Hepatocyte (in vitro differentiated cells): ENCODE measurements around the gene DHDH. TPM values are rescaled to one million over a fixed set of nuclear protein-coding genes. Genes with fewer than 3 reads are reported as not detected.
"Not testable (repeated sequence)": the region's sequence is repeated elsewhere in the genome, so short reads cannot be mapped to it uniquely, and the experiment has no call there.

Experiments
- DNase-seq: peaks from one replicate; pipeline ENCODE4 v3.0.0-alpha.2; 2016; ENCODE audit warnings: low spot score
- H2AFZ ChIP-seq: fragments of 200-600 bp; sonication (generic); 2 replicates; pipeline ENCODE4 v1.6.0; 2016; ENCODE audit warnings: antibody characterized with exemption, mild to moderate bottlenecking
- H3K27ac ChIP-seq: fragments of 200-600 bp; sonication (generic); 2 replicates; pipeline ENCODE4 v1.5.1; 2016; ENCODE audit warnings: mild to moderate bottlenecking
- H3K27me3 ChIP-seq: fragments of 200-600 bp; sonication (generic); 2 replicates; pipeline ENCODE4 v1.6.1; 2016
- H3K36me3 ChIP-seq: fragments of 200-600 bp; sonication (generic); replicated peaks from 2 replicates; pipeline ENCODE4 v1.5.1; 2016; ENCODE audit warnings: low read depth; ENCODE audit not compliant: insufficient read depth
- H3K4me1 ChIP-seq: fragments of 200-600 bp; sonication (generic); 2 replicates; pipeline ENCODE4 v1.5.1; 2016; ENCODE audit warnings: mild to moderate bottlenecking, moderate library complexity; ENCODE audit not compliant: insufficient read depth
- H3K4me2 ChIP-seq: fragments of 200-600 bp; sonication (generic); 2 replicates; pipeline ENCODE4 v1.6.0; 2016
- H3K4me3 ChIP-seq: fragments of 200-600 bp; sonication (generic); 2 replicates; pipeline ENCODE4 v1.5.1; 2016; ENCODE audit warnings: mild to moderate bottlenecking
- H3K79me2 ChIP-seq: fragments of 200-600 bp; sonication (generic); 2 replicates; pipeline ENCODE4 v1.6.0; 2017; ENCODE audit warnings: mild to moderate bottlenecking
- H3K9me2 ChIP-seq: fragments of 200-600 bp; sonication (generic); replicated peaks from 2 replicates; pipeline ENCODE4 v1.6.0; 2017; ENCODE audit warnings: mild to moderate bottlenecking; ENCODE audit not compliant: insufficient read depth
- H3K9me3 ChIP-seq: fragments of 200-600 bp; sonication (generic); 2 replicates; pipeline ENCODE4 v1.5.1; 2016; ENCODE audit warnings: low read depth, mild to moderate bottlenecking
- H4K20me1 ChIP-seq: fragments of 200-600 bp; sonication (generic); 2 replicates; pipeline ENCODE4 v1.6.0; 2016; ENCODE audit warnings: mild to moderate bottlenecking; ENCODE audit not compliant: insufficient read depth, poor library complexity, severe bottlenecking
- EZH2 ChIP-seq: fragments of 200-600 bp; sonication (generic); IDR thresholded peaks from 2 replicates; pipeline ENCODE4 v1.6.1; 2016; ENCODE audit warnings: antibody characterized with exemption, mild to moderate bottlenecking, borderline replicate concordance
- EZH2phosphoT487 ChIP-seq: fragments of 200-600 bp; sonication (generic); IDR thresholded peaks from one replicate; pipeline ENCODE4 v1.6.1; 2018; ENCODE audit warnings: antibody characterized with exemption, mild to moderate bottlenecking, low read depth, moderate library complexity; ENCODE audit not compliant: unreplicated experiment, severe bottlenecking
- WGBS: methylation state at CpG from one replicate; pipeline ENCODE4 v1.1.6; 2016; ENCODE audit warnings: low lambda C conversion rate; ENCODE audit errors: missing lambda C conversion rate; 5-methylcytosine and 5-hydroxymethylcytosine counted together
- polyA plus RNA-seq: library from polyadenylated mRNA; unstranded; fragments of >200 nt; fragmentation: Nextera tagmentation; extraction: Ambion mirVana; gene quantifications from 2 replicates; pipeline ENCODE4 v1.2.1, GENCODE V29; 2016
- total RNA-seq: library from RNA; depleted of rRNA; stranded (reverse); fragments of >200 nt; gene quantifications from 2 replicates; pipeline ENCODE4 v1.2.3, GENCODE V29; 2014
- TF ChIP-seq, protein P1 (sequence below): fragments of 200-600 bp; sonication (generic); IDR thresholded peaks from 2 replicates; pipeline ENCODE4 v1.5.1; 2016; ENCODE audit warnings: antibody characterized with exemption, mild to moderate bottlenecking; ENCODE audit not compliant: poor library complexity

The DHDH gene
- total and polyA plus RNA-seq, 2 experiments from 2014 or later, result 2.9 to 3.7 TPM

DNA sequence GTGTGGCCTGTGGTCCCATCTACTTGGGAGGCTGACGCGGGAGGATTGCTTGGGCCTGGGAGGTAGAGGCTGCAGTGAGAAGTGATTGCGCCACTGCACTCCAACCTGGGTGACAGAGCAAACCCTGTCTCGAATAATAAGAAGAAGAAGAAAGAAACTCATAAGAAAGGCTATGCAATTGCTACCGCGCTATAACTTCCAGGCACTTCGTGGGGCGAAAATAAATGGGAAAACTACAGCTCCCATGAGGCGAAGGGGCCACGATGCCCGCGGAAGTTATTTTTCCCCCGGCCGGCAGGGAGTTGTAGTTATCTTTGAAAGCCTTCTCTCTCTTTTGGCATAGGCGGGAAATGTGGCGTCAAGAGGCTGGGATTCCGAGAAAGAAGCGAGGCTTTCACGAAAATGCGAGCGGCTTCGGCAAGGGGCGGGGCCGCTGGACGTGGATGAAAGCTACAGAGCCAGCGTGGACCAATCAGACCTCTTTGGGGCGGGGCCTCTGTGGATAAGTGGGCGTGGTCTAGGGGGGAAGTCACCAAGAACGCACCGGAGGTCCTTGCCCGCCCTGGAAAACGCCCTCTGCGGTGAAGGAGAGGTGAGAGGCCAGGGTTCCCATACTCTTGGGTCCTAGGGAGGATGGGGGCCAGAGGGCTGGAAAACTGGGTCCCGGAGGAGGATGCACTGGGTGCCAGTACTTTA, 33.6 kb upstream of the DHDH start, which contains the start of gene NUCB1:
Gene NUCB1, plus strand, starts transcription at position 532 of the 696 bp plus-strand sequence. CDS start 485 bp downstream, outside the sequence.
- peak within 1 kb of the TSS; percentile 94 for H3K4me2 ChIP-seq
- peak; percentile 99 for DNase-seq
- TF ChIP-seq, protein P1, sequence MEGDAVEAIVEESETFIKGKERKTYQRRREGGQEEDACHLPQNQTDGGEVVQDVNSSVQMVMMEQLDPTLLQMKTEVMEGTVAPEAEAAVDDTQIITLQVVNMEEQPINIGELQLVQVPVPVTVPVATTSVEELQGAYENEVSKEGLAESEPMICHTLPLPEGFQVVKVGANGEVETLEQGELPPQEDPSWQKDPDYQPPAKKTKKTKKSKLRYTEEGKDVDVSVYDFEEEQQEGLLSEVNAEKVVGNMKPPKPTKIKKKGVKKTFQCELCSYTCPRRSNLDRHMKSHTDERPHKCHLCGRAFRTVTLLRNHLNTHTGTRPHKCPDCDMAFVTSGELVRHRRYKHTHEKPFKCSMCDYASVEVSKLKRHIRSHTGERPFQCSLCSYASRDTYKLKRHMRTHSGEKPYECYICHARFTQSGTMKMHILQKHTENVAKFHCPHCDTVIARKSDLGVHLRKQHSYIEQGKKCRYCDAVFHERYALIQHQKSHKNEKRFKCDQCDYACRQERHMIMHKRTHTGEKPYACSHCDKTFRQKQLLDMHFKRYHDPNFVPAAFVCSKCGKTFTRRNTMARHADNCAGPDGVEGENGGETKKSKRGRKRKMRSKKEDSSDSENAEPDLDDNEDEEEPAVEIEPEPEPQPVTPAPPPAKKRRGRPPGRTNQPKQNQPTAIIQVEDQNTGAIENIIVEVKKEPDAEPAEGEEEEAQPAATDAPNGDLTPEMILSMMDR, result peak; percentile 19
- TF ChIP-seq EZH2phosphoT487 (no peak), EZH2 (no peak)
- WGBS, result 7% methylated on average over 34 of the region's 34 CpGs
- peak within 1 kb of the TSS; percentile 66 for H3K27ac ChIP-seq
- H3K27me3 ChIP-seq, result no peaks in the 10 kb centered on the region
- no peaks in the 10 kb centered on the region for H3K9me2 ChIP-seq
- peak within 1 kb of the TSS; percentile 65 for H2AFZ ChIP-seq
- no peaks in the 10 kb centered on the region for H3K9me3 ChIP-seq
- H4K20me1 ChIP-seq, result no peaks in the 10 kb centered on the region
- H3K4me1 ChIP-seq, result peaks cover 13% of the 10 kb centered on the region
- H3K36me3 ChIP-seq, result no peaks in the 10 kb centered on the region
- H3K4me3 ChIP-seq, result peak within 1 kb of the TSS; percentile 54
- peaks cover 29% of the 10 kb centered on the region for H3K79me2 ChIP-seq

DNA sequence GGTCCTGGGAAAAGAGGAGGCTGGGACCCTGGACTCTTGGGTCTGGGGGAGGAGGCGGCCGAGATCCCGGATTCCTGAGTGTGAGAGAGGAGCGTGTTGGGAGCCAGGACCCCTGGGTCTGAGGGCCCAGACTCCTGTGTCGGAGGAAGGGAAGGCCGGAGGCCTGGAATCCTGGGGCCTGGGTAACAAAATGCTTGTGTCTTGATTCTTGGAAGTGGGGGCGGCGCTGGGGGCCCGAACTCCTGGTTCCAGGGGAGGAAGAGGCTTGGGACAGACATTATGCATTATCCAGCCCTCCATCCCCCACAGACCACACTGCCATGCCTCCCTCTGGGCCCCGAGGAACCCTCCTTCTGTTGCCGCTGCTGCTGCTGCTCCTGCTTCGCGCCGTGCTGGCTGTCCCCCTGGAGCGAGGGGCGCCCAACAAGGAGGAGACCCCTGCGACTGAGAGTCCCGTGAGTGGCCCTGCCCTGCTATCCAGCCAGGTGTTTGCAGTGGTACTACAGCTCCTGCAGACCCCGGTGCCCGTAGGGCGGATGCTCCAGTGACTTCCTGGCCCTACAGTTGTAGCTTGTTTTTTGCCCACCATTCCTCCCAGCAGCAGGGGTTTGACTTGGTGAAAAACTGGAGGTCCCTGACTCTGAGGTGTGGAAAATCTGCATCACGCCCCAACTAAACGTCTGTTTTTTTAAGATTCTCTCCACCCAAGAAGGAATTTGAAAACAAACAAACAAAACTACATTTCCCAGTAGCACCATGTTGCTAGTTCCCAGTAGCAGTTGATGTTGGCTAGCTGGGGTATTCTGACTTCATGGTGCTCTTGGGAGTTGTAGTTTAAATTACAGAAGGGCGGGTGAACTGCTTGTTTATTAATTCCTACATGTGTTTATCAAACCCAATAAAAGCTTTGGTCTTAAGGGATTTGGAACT, 32.8 kb upstream of the DHDH start:
- WGBS, result 33% methylated on average over 21 of the region's 24 CpGs
- TF ChIP-seq EZH2phosphoT487 (no peak), EZH2 (no peak)
- TF ChIP-seq, protein P1, result no peak
- Histone ChIP-seq H3K9me3 (no peaks in the 10 kb centered on the region), H3K27ac (peak overlapping the region; percentile 66), H3K36me3 (no peaks in the 10 kb centered on the region), H3K4me1 (peaks cover 13% of the 10 kb centered on the region), H3K4me2 (peak overlapping the region; percentile 94), H3K27me3 (no peaks in the 10 kb centered on the region), H4K20me1 (no peaks in the 10 kb centered on the region), H3K9me2 (no peaks in the 10 kb centered on the region), H3K79me2 (peaks cover 29% of the 10 kb centered on the region), H3K4me3 (peak overlapping the region; percentile 54), H2AFZ (peak overlapping the region; percentile 13)
- no peak for DNase-seq

DNA sequence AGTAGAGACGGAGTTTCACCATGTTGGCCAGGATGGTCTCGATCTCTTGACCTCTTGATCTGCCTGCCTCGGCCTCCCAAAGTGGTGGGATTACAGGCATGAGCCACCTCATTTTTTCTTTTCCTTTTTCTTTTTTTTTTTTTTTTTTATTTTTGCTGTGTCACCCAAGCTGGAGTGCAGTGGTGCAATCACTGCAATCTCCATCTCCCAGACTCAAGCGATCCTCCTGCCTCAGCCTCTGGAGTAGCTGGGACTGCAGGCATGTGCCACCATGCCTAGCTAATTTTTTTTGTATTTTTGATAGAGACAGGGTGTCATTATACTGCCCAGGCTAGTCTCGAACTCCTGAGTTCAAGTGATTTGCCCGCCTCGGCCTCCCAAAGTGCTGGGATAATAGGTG, 31.2 kb upstream of the DHDH start:
- Histone ChIP-seq H3K4me2 (peak overlapping the region; percentile 12), H3K4me1 (peaks cover 13% of the 10 kb centered on the region), H3K79me2 (peaks cover 29% of the 10 kb centered on the region)
- H2AFZ ChIP-seq, H4K20me1 ChIP-seq, H3K27ac ChIP-seq, DNase-seq, H3K4me3 ChIP-seq, H3K27me3 ChIP-seq, H3K9me2 ChIP-seq, H3K36me3 ChIP-seq, H3K9me3 ChIP-seq: not testable (repeated sequence)
- WGBS, result 97% methylated on average over 7 of the region's 7 CpGs

DNA sequence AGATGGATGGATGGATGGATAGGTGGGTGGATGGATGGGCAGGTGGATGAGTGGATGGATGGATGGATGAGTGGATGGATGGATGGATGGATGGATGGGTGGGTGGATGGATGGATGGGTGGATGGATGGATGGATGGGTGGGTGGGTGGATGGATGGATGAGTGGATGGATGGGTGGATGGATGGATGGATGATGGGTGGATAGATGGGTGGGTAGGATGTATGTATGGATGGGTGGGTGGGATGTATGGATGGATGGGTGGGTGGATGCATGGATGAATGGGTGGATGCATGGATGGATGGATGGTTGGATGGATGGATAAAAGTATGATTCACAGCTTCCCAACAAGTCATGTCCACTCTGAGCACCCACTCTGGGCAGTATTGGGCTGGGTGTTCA, 29.7 kb upstream of the DHDH start:
- DNase-seq, H4K20me1 ChIP-seq, H3K36me3 ChIP-seq, H3K4me2 ChIP-seq, H3K27me3 ChIP-seq, H3K9me3 ChIP-seq, H3K9me2 ChIP-seq, H2AFZ ChIP-seq, H3K4me3 ChIP-seq, H3K27ac ChIP-seq: not testable (repeated sequence)
- peaks cover 29% of the 10 kb centered on the region for H3K79me2 ChIP-seq
- H3K4me1 ChIP-seq, result peaks cover 13% of the 10 kb centered on the region
